PFSK-1 (cell line): ENCODE results near the gene TCTN2.

ENCODE experiments used
- FOXP2 ChIP-seq: optimal IDR thresholded peaks from 2 replicates; pipeline ENCODE3; 2011; ENCODE audit warnings: borderline replicate concordance, control low read depth, inconsistent platforms; ENCODE audit not compliant: insufficient read depth; ENCODE audit errors: extremely low read length, extremely low read depth
- POLR2AphosphoS5 ChIP-seq: IDR thresholded peaks from 2 replicates; pipeline ENCODE4 v1.6.1; 2012; ENCODE audit warnings: low read depth, mild to moderate bottlenecking, control low read depth, low read length, moderate library complexity
- REST ChIP-seq, 2 experiments: IDR thresholded peaks; 2 replicates each; pipeline versions ENCODE4 v1.6.1 to v1.8.0; 2011 to 2012; ENCODE audit warnings: low read depth in 2 of 2, low read length in 2 of 2, control low read depth in 1 of 2, inconsistent platforms in 1 of 2, mild to moderate bottlenecking in 1 of 2, moderate library complexity in 1 of 2; ENCODE audit not compliant: insufficient read depth in 1 of 2
- SIN3A ChIP-seq: IDR thresholded peaks from 2 replicates; pipeline ENCODE4 v1.6.1; 2012; ENCODE audit warnings: mild to moderate bottlenecking, low read length, moderate library complexity, borderline replicate concordance; ENCODE audit not compliant: insufficient read depth
- TAF1 ChIP-seq: IDR thresholded peaks from 2 replicates; pipeline ENCODE4 v1.6.1; 2012; ENCODE audit warnings: low read length, control low read depth, borderline replicate concordance; ENCODE audit not compliant: insufficient read depth

TCTN2 gene

GRCh38 chr12:123754041-123754772 is 83.3 kb downstream of the TCTN2 start:
- TF ChIP-seq POLR2AphosphoS5 (no peak), REST (IDR thresholded peaks at IDR 0.05; ENCODE audit: insufficient read depth in 1 of 2, low read depth in 2 of 2, low read length in 2 of 2) (no peak), FOXP2 (no peak), SIN3A (no peak), TAF1 (no peak)

GRCh38 chr12:123757561-123757960 is 86.6 kb downstream of the TCTN2 start:
- TF ChIP-seq REST (IDR thresholded peaks at IDR 0.05; ENCODE audit: insufficient read depth in 1 of 2, low read depth in 2 of 2, low read length in 2 of 2) (no peak), POLR2AphosphoS5 (no peak), TAF1 (no peak), FOXP2 (no peak), SIN3A (no peak)
